ENCODE data around the gene PTPRF.

- TF ChIP-seq, protein P1, sequence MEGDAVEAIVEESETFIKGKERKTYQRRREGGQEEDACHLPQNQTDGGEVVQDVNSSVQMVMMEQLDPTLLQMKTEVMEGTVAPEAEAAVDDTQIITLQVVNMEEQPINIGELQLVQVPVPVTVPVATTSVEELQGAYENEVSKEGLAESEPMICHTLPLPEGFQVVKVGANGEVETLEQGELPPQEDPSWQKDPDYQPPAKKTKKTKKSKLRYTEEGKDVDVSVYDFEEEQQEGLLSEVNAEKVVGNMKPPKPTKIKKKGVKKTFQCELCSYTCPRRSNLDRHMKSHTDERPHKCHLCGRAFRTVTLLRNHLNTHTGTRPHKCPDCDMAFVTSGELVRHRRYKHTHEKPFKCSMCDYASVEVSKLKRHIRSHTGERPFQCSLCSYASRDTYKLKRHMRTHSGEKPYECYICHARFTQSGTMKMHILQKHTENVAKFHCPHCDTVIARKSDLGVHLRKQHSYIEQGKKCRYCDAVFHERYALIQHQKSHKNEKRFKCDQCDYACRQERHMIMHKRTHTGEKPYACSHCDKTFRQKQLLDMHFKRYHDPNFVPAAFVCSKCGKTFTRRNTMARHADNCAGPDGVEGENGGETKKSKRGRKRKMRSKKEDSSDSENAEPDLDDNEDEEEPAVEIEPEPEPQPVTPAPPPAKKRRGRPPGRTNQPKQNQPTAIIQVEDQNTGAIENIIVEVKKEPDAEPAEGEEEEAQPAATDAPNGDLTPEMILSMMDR (IDR thresholded peaks at IDR 0.05), result no peak
- no peak for TF ChIP-seq POLR2A (IDR thresholded peaks at IDR 0.05)
Measured at GRCh38 chr1:43622901-43623780, 92.5 kb downstream of the PTPRF start.

Measured in esophagus squamous epithelium (tissue), 4 donors.